A549 treated with AZD2906 at 1 μM for 4 hours (cell line): ENCODE measurements around the gene MINDY1. TPM values are rescaled to one million over a fixed set of nuclear protein-coding genes. Genes with fewer than 3 reads are reported as not detected.

Source experiments
- total RNA-seq: library from RNA; stranded (reverse); fragments of 200-300 nt; extraction: Qiagen RNA extraction; gene quantifications from 5 replicates; pipeline ENCODE4 v1.2.3, GENCODE V29; 2022

The MINDY1 gene
- 2.4 to 3.5 TPM (median 3.1 TPM) in 5 replicates for total RNA-seq

GRCh38 chr1:151006327-151007052 lies at the start of gene MINDY1:
Gene MINDY1, minus strand, starts transcription at chr1:151006902. Its CDS starts 4,285 bp downstream, at chr1:151002617.

GRCh38 chr1:151047591-151047924 lies 40.9 kb upstream of the MINDY1 start, which contains the start of gene C1orf56:
Gene C1orf56, plus strand, starts transcription at chr1:151047751. Its CDS starts 97 bp downstream, at chr1:151047848.

GRCh38 chr1:151036356-151036755 lies 29.7 kb upstream of the MINDY1 start, which contains the start of gene BNIPL:
Gene BNIPL, plus strand, starts transcription at chr1:151036586. Its CDS starts 140 bp downstream, at chr1:151036726.

GRCh38 chr1:151008244-151009205 lies 1.8 kb upstream of the MINDY1 start, which contains the start of gene PRUNE1:
Gene PRUNE1, plus strand, starts transcription at chr1:151008449. Its CDS starts 184 bp downstream, at chr1:151008633.

GRCh38 chr1:150981805-150982712 lies 24.6 kb downstream of the MINDY1 start, which contains the start of gene ANXA9:
Gene ANXA9, plus strand, starts transcription at chr1:150982292. Its CDS starts 814 bp downstream, at chr1:150983106.

GRCh38 chr1:150974580-150975478 lies 31.9 kb downstream of the MINDY1 start, which contains the start of gene CERS2:
Gene CERS2, minus strand, starts transcription at chr1:150974835. Its CDS starts 5,745 bp downstream, at chr1:150969090.

Other genes starting within 250 kb of the MINDY1 start
- 14.2 to 19.8 TPM (median 16.1 TPM) in 5 replicates for gene CTSS, start 241.1 kb downstream of the MINDY1 start, total RNA-seq
- gene CTSK, start 198.6 kb downstream of the MINDY1 start, total RNA-seq = 1.3 to 1.6 TPM (median 1.4 TPM) in 5 replicates
- 10.6 to 13.1 TPM (median 12.2 TPM) in 5 replicates for gene ARNT, start 130.3 kb downstream of the MINDY1 start, total RNA-seq
- gene CTXND2, start 119.8 kb downstream of the MINDY1 start, total RNA-seq = not detected in 5 replicates
- gene SETDB1, start 80.5 kb downstream of the MINDY1 start, total RNA-seq = 20.7 to 23.2 TPM (median 21.6 TPM) in 5 replicates
- 230 to 240 TPM (median 231 TPM) in 5 replicates for gene CERS2, start 32.1 kb downstream of the MINDY1 start, total RNA-seq
- 0.56 to 1.0 TPM (median 0.72 TPM) in 5 replicates for gene ANXA9, start 24.6 kb downstream of the MINDY1 start, total RNA-seq
- gene PRUNE1, start 1.5 kb upstream of the MINDY1 start, total RNA-seq = 12.1 to 17.8 TPM (median 16.5 TPM) in 5 replicates
- gene BNIPL, start 29.7 kb upstream of the MINDY1 start, total RNA-seq = 0.04 to 0.16 TPM (median 0.15 TPM) in 5 replicates
- 5.4 to 7.8 TPM (median 6.7 TPM) in 5 replicates for gene C1orf56, start 40.8 kb upstream of the MINDY1 start, total RNA-seq
- 74.5 to 87.3 TPM (median 78.1 TPM) in 5 replicates for gene CDC42SE1, start 52.7 kb upstream of the MINDY1 start, total RNA-seq
- 12.0 to 14.2 TPM (median 13.9 TPM) in 5 replicates for gene MLLT11, start 53.5 kb upstream of the MINDY1 start, total RNA-seq
- 2.5 to 3.3 TPM (median 2.9 TPM) in 5 replicates for gene GABPB2, start 63.9 kb upstream of the MINDY1 start, total RNA-seq
- 1.2 to 2.4 TPM (median 1.8 TPM) in 5 replicates for gene SEMA6C, start 139.7 kb upstream of the MINDY1 start, total RNA-seq
- not detected in 5 replicates for gene TNFAIP8L2, start 149.7 kb upstream of the MINDY1 start, total RNA-seq
- 5.1 to 7.6 TPM (median 5.9 TPM) in 5 replicates for gene LYSMD1, start 159.0 kb upstream of the MINDY1 start, total RNA-seq
- 44.2 to 52.2 TPM (median 45.8 TPM) in 5 replicates for gene SCNM1, start 159.2 kb upstream of the MINDY1 start, total RNA-seq
- gene TMOD4, start 169.1 kb upstream of the MINDY1 start, total RNA-seq = 0.24 to 0.29 TPM (median 0.28 TPM) in 3 of 5 replicates, not detected in the others
- 45.3 to 64.3 TPM (median 46.2 TPM) in 5 replicates for gene VPS72, start 183.3 kb upstream of the MINDY1 start, total RNA-seq
- gene PIP5K1A, start 191.7 kb upstream of the MINDY1 start, total RNA-seq = 49.3 to 62.2 TPM (median 52.8 TPM) in 5 replicates
- 156 to 191 TPM (median 190 TPM) in 5 replicates for gene PSMD4, start 247.8 kb upstream of the MINDY1 start, total RNA-seq